Testis (tissue), 3 donors: ENCODE data around the gene TTC39A. TPM values are rescaled to one million over a fixed set of nuclear protein-coding genes. Genes with fewer than 3 reads are reported as not detected.
"Not testable (repeated sequence)": the region's sequence is repeated elsewhere in the genome, so short reads cannot be mapped to it uniquely, and the experiment has no call there.

Experiments
- DNase-seq: peaks from one replicate; pipeline ENCODE4 v3.0.0-alpha.2; 2019
- H3K27ac ChIP-seq, 2 donors: fragments of 200-600 bp; sonication (generic); one replicate each; pipeline ENCODE4 v1.5.1; 2019
- H3K27me3 ChIP-seq: fragments of 200-600 bp; sonication (generic); one replicate; pipeline ENCODE4 v1.5.1; 2019
- H3K36me3 ChIP-seq: fragments of 200-600 bp; sonication (generic); one replicate; pipeline ENCODE4 v1.5.1; 2017; ENCODE audit warnings: low read depth; ENCODE audit errors: missing control alignments
- H3K4me1 ChIP-seq: fragments of 200-600 bp; sonication (generic); one replicate; pipeline ENCODE4 v1.5.1; 2019
- H3K4me3 ChIP-seq, 2 donors: fragments of 200-600 bp; sonication (generic); one replicate each; pipeline ENCODE4 v1.5.1; 2017 to 2019
- H3K9me3 ChIP-seq: fragments of 200-600 bp; sonication (generic); one replicate; pipeline ENCODE4 v1.5.1; 2017
- CTCF ChIP-seq, 3 experiments: fragments of 450-650 bp in 2 of 3; fragments of 200-600 bp in 1 of 3; sonication (generic) in 1 of 3; IDR thresholded peaks; one replicate each; pipeline ENCODE4 v1.5.1; 2016 to 2019; ENCODE audit warnings: antibody characterized with exemption in 3 of 3, mild to moderate bottlenecking in 2 of 3, moderate library complexity in 1 of 3
- POLR2A ChIP-seq: fragments of 450-650 bp; IDR thresholded peaks from one replicate; pipeline ENCODE4 v1.6.1; 2017; ENCODE audit warnings: antibody characterized with exemption, mild to moderate bottlenecking, moderate library complexity
- WGBS, 2 donors: methylation state at CpG; one replicate each; pipeline ENCODE4 v1.1.5; 2018; 5-methylcytosine and 5-hydroxymethylcytosine counted together
- intact Hi-C: fragments of 100-400 bp; cut with DNase I; formaldehyde crosslinking; loops from one replicate; pipeline ENCODE4 v1.15.1; 2023; ENCODE audit warnings: low total_unique reads
- polyA plus RNA-seq: library from polyadenylated mRNA; stranded (reverse); fragments of 350-450 nt; fragmentation: Illumina TruSeq; extraction: RNeasy Lipid Tissue Mini Kit (QIAGEN cat#74804); gene quantifications from one replicate; pipeline ENCODE4 v1.2.3, GENCODE V29; 2014; ENCODE audit warnings: low read depth, low replicate concordance; ENCODE audit not compliant: insufficient read depth
- total RNA-seq, 2 donors: library from RNA; depleted of rRNA; stranded (reverse); fragments of >200 nt; gene quantifications; one replicate each; pipeline ENCODE4 v1.2.3, GENCODE V29; 2016

The TTC39A gene
- total and polyA plus RNA-seq, 3 donors from 2014 or later, result 64.7 to 121 (median 120) TPM

DNA sequence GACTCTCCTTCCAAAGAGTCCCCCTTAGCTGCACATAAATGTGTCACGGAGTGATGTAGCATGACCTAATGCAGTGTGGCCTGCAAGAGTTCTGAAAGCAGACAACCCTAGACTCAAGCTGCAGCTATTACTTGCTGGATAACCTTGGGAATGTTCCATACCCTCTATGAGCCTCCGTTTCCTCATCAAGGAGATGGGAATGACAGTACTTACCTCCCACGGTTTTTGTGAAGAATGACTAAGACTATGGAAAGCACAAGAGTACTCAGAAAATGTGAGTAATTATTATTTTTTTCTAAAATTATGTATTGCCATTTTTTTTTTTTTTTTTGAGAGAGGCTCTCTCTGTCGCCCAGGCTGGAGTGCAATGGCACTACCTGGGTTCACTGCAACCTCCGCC is 3.0 kb downstream of the TTC39A start:
- peaks cover 14% of the 10 kb centered on the region for H3K4me1 ChIP-seq
- H3K36me3 ChIP-seq, result no peaks in the 10 kb centered on the region
- no peaks in the 10 kb centered on the region for H3K27me3 ChIP-seq
- H3K4me3 ChIP-seq, result no peak overlapping the region
- intact Hi-C loops, result no loop called here
- TF ChIP-seq CTCF (IDR thresholded peaks at IDR 0.05) (no peak), POLR2A (no peak)
- peak overlapping the region in 1 of 2 donors; percentile 3 for H3K27ac ChIP-seq
- 81 to 82% methylated on average over 5 of the region's 5 CpGs for WGBS, 2 donors
- DNase-seq, result no peak
- no peaks in the 10 kb centered on the region for H3K9me3 ChIP-seq

GRCh38 chr1:51326839-51327238 is 3.5 kb downstream of the TTC39A start:
- TF ChIP-seq CTCF (IDR thresholded peaks at IDR 0.05) (no peak), POLR2A (no peak)
- H3K4me3 ChIP-seq, result no peak overlapping the region
- 64 to 87% methylated on average over 5 to 8 of the region's 8 CpGs for WGBS, 2 donors
- intact Hi-C loops, result no loop called here
- DNase-seq, result no peak
- H3K27me3 ChIP-seq, result no peaks in the 10 kb centered on the region
- peaks cover 14% of the 10 kb centered on the region for H3K4me1 ChIP-seq
- H3K36me3 ChIP-seq, result no peaks in the 10 kb centered on the region
- peak overlapping the region in 1 of 2 donors; percentile 3 for H3K27ac ChIP-seq
- no peaks in the 10 kb centered on the region for H3K9me3 ChIP-seq

GRCh38 chr1:51325878-51326755 is 4.2 kb downstream of the TTC39A start:
- peak; percentile 85 for DNase-seq
- Histone ChIP-seq H3K4me1 (peaks cover 18% of the 10 kb centered on the region), H3K9me3 (no peaks in the 10 kb centered on the region), H3K27me3 (no peaks in the 10 kb centered on the region), H3K27ac (peak overlapping the region; percentile 3 to 6), H3K4me3 (no peak overlapping the region), H3K36me3 (no peaks in the 10 kb centered on the region)
- WGBS, 2 donors, result 55 to 71% methylated on average over 15 to 16 of the region's 16 CpGs
- intact Hi-C loops, result no loop called here
- TF ChIP-seq POLR2A (no peak), CTCF (IDR thresholded peaks at IDR 0.05) (no peak)

- Histone ChIP-seq H3K4me1 (peaks cover 13% of the 10 kb centered on the region), H3K27ac (peak overlapping the region in 1 of 2 donors; percentile 24), H3K27me3 (no peaks in the 10 kb centered on the region), H3K4me3 (no peak overlapping the region), H3K36me3 (no peaks in the 10 kb centered on the region), H3K9me3 (no peaks in the 10 kb centered on the region)
- intact Hi-C loops, result no loop called here
- 50 to 57% methylated on average over 1 of the region's 1 CpG for WGBS, 2 donors
- no peak for DNase-seq
- TF ChIP-seq CTCF (IDR thresholded peaks at IDR 0.05), result no peak
- no peak for TF ChIP-seq POLR2A
Measured at GRCh38 chr1:51325391-51325790, 5.0 kb downstream of the TTC39A start.

- H3K9me3 ChIP-seq, H3K27me3 ChIP-seq, H3K4me3 ChIP-seq, DNase-seq, intact Hi-C loops, H3K36me3 ChIP-seq: not testable (repeated sequence)
- 99% methylated on average over 8 of the region's 8 CpGs for WGBS, 2 donors
- Histone ChIP-seq H3K4me1 (peaks cover 13% of the 10 kb centered on the region), H3K27ac (peak overlapping the region in 1 of 2 donors; percentile 24)
Measured at GRCh38 chr1:51325011-51325385, 5.4 kb downstream of the TTC39A start.
